ENCODE results near the gene POLD4.

POLD4 gene

DNA sequence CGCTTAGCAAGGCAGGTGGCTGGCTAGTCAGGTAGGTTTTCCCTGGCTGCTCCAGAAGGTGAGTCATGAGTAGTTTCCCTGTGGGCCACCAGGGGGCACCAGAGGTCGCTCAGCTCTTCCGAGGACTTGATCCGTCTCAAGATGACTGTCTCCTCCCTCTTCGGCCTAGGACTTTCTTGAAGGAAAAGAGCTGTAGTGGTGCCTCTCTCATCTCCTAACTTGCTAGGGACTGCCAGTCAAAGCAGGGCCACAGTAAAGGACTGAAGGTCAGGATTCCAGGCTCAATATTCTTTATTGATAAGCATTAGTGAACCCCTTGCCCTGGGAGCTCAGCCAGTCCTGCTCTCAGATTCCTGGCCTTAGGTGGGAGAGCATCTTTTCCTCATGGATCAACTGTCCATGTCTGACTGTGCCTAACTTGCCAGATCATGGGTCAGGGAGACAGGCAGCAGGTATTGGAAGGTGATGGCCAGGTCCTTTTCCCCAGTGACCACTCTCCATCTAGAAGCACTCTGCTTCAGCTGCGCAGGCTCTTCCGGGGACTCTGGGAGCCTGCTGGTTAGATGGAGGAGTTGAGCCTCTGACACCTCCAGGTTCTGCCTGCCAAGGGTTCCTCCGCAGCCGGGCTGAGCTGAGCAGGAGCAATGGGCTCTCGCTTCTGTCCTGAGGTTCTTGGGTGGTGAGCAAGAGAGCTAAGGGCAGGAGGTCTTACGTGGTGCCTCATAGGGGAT is 1.9 kb downstream of the POLD4 start:
- peak overlapping the region; percentile 39 for H3K9ac ChIP-seq (ENCODE audit: low read length)

DNA sequence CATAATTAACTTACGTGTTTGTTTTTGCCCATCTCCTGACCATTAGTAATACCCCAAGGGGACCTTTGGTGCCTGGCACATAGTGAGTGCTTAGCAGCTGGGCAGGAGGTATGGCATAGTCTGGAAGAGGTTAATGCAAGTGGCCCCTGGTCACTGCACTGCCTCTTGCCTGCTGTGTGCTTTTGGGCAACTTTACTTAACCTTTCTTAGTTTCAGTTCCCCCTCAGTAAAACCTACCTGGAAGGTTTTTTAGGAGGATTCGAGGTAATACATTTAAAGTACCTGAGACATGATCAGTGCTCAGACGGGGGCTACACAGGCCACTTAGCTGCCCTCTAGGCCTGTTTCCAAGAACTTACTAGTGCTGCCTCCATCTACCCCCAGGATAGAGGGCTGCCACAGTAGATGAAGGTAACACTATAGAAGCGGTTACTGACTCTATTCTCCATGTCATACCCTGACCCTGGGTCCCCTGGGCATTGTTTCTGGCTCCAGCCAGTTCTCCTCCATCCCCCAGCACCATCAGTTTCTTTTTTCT is 3.3 kb downstream of the POLD4 start:
- H3K36me3 ChIP-seq (ENCODE audit: control insufficient read depth, insufficient read depth, low read length) = peaks cover 5% of the 10 kb centered on the region
- no peak overlapping the region for H3K4me3 ChIP-seq (ENCODE audit: low read length)
- peaks cover 21% of the 10 kb centered on the region for H3K4me1 ChIP-seq (ENCODE audit: control insufficient read depth, insufficient read depth, low read length)
- H3K9ac ChIP-seq (ENCODE audit: low read length) = no peak overlapping the region
- H3K27ac ChIP-seq (ENCODE audit: low read depth, low read length) = no peak overlapping the region
- H3K27me3 ChIP-seq (ENCODE audit: control insufficient read depth, insufficient read depth, low read length) = no peaks in the 10 kb centered on the region

More for the DNA sequence above, 1.9 kb downstream of the POLD4 start:
- Histone ChIP-seq H3K27me3 (ENCODE audit: control insufficient read depth, insufficient read depth, low read length) (no peaks in the 10 kb centered on the region), H3K27ac (ENCODE audit: low read depth, low read length) (peak overlapping the region; percentile 58), H3K4me3 (ENCODE audit: low read length) (peak overlapping the region; percentile 29), H3K36me3 (ENCODE audit: control insufficient read depth, insufficient read depth, low read length) (peaks cover 5% of the 10 kb centered on the region), H3K4me1 (ENCODE audit: control insufficient read depth, insufficient read depth, low read length) (peaks cover 30% of the 10 kb centered on the region)

DNA sequence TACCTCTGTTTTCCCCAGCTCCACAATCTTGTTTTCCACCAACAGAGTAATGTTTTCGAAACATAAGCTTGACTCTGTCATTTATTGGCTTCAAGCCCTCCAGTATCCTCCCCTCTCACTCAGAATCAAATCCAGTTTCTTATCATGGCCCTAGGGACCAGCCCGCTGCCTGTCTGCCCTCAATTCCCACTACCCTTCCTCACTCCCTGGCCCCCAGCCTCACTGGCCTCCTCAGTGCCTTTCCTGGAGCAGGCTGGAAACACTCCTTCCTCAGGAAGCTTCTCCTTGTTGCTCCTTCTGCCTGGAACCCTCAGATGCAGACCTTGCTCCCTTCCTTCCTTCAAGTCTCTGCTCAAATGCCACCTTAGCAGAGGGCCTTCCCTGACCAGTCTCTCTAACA is 3.9 kb downstream of the POLD4 start:
- Histone ChIP-seq H3K27ac (ENCODE audit: low read depth, low read length) (no peak overlapping the region), H3K27me3 (ENCODE audit: control insufficient read depth, insufficient read depth, low read length) (no peaks in the 10 kb centered on the region), H3K4me1 (ENCODE audit: control insufficient read depth, insufficient read depth, low read length) (peaks cover 15% of the 10 kb centered on the region), H3K9ac (ENCODE audit: low read length) (no peak overlapping the region), H3K4me3 (ENCODE audit: low read length) (no peak overlapping the region), H3K36me3 (ENCODE audit: control insufficient read depth, insufficient read depth, low read length) (peaks cover 5% of the 10 kb centered on the region)

DNA sequence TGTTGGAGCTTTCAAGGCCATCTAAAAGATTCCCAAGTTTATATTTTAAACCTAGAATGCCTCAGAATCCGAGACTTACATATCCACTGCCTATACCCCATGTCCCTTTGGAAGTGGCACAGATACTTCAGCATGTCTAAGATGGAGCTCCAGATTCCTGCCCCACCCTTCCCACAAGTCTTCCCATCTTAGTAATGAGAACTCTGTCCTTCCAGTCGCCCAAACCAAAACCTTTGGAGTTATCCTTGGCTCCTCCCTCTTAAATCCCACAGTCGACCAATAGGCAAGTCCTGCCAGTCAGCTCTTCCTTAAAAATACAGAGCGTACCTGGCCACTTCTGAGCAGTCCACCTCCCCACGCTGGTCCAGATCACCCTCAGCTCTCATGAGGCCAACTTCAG is 4.3 kb downstream of the POLD4 start:
- Histone ChIP-seq H3K36me3 (ENCODE audit: control insufficient read depth, insufficient read depth, low read length) (peaks cover 5% of the 10 kb centered on the region), H3K27ac (ENCODE audit: low read depth, low read length) (no peak overlapping the region), H3K4me1 (ENCODE audit: control insufficient read depth, insufficient read depth, low read length) (peaks cover 11% of the 10 kb centered on the region), H3K9ac (ENCODE audit: low read length) (no peak overlapping the region), H3K4me3 (ENCODE audit: low read length) (no peak overlapping the region), H3K27me3 (ENCODE audit: control insufficient read depth, insufficient read depth, low read length) (no peaks in the 10 kb centered on the region)

DNA sequence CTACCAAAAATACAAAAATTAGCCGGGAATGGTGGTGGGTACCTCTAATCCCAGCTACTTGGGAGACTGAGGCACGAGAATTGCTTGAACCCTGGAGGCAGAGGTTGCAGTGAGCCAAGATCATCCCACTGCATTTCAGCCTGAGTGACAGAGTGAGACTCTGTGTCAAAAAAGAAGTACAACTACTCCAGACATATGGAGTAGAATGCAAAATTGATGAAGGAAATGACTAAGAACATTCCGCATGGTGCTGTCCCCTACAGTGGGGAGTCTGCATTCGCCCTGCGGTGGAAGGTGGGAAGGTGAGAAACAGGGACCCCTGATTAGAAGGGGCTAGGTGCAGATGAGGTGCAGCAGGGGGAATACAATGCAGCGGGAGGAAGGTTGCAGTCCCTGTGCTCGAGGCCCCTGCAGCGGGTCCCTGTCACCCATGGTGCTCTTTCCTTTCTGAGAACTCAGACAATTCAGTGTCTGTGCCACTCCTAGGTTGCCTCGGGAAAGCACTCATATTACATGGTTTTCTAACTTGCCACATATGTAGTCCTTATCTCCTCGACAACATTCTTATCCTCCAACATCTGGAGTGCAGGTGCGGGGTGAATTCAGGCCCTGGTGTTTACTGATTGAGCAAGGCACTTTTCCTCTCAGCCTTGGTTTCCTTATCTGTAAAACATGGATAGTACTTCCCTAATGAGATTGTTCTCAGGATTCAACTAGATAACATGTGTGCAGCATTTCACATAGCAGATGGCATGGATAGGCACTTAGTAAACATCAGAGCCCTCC is 5.2 kb downstream of the POLD4 start:
- H3K27ac ChIP-seq (ENCODE audit: low read depth, low read length) = no peak overlapping the region
- no peak overlapping the region for H3K4me3 ChIP-seq (ENCODE audit: low read length)
- H3K36me3 ChIP-seq (ENCODE audit: control insufficient read depth, insufficient read depth, low read length) = peaks cover 5% of the 10 kb centered on the region
- no peak overlapping the region for H3K9ac ChIP-seq (ENCODE audit: low read length)
- H3K27me3 ChIP-seq (ENCODE audit: control insufficient read depth, insufficient read depth, low read length) = no peaks in the 10 kb centered on the region
- peaks cover 8% of the 10 kb centered on the region for H3K4me1 ChIP-seq (ENCODE audit: control insufficient read depth, insufficient read depth, low read length)

DNA sequence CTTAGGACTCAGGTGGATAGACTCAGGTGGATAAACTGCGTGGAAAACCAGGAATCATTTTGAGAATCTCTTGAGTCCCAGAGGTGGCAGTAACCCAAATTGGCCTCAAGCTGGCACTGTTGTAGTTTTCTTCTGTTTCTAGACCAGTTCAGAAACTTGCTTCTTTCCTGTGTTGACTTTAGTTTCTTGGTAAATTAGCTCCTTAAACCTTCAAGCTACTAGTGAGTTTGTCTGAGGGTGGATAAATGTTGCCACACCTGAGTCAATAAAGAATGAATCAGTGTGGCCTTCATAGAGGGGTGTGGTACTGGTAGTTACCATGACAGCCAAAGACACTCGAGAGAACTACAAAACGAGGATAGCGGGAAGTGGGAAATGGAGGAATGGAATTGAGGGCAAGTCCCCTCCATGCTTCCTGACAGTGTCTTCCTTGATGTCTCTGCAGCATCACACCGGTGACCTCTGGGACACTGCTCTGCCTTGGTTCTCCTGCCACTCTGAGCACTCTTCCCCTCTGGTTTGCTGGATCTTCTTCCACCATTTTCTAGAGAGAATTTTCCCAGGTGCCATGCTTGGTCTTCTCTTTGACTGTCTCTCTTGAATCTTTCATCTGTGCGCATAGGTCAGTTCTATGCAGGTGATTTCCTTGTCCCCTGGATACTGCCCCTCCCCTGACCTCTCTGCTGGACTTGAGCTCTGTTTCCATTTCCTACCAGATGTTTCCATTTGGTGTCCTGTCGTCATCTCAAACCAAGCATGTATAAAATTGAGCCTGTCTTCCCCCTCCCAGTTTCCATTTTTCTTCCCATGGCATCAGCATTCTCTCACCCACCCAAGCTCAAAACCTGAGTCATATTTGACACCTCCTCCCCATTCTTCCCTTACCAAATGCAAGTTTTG is 7.2 kb downstream of the POLD4 start:
- Histone ChIP-seq H3K4me3 (ENCODE audit: low read length) (no peak overlapping the region), H3K27ac (ENCODE audit: low read depth, low read length) (no peak overlapping the region), H3K4me1 (ENCODE audit: control insufficient read depth, insufficient read depth, low read length) (no peaks in the 10 kb centered on the region), H3K9ac (ENCODE audit: low read length) (peak overlapping the region; percentile 10), H3K36me3 (ENCODE audit: control insufficient read depth, insufficient read depth, low read length) (no peaks in the 10 kb centered on the region), H3K27me3 (ENCODE audit: control insufficient read depth, insufficient read depth, low read length) (no peaks in the 10 kb centered on the region)

DNA sequence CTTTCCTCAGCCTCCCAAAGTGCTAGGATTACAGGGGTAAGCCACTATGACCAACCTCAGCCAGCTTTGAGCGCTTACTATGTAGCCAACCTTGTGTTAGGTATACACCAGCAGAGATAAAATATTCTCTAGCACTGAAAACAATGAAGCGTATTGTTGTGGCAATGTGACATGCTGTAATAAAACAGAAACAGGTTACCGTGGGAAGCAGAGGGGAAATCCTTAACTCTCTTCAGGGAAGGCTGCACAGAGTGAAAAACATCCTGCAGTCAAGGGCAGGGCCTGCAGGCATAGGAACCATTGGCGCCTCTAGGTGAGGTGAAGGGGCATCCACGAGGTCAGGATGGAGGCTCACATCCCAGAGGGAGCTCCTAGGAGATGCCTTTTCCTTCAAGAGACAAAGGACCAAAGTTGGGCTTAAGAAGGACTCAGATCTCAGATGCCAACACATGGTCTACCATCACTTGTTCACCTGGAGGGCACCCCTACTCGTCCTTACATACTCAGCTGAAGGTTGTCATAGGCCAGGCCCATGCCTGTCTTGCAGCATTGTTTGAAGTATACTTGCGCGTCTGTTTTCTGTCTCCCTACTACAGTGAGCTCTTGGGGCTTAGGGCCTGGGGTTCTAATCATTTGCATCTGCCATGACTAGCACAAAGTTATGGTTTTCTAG is 8.0 kb downstream of the POLD4 start:
- Histone ChIP-seq H3K4me3 (ENCODE audit: low read length) (no peak overlapping the region), H3K9ac (ENCODE audit: low read length) (peak overlapping the region; percentile 10), H3K27me3 (ENCODE audit: control insufficient read depth, insufficient read depth, low read length) (no peaks in the 10 kb centered on the region), H3K4me1 (ENCODE audit: control insufficient read depth, insufficient read depth, low read length) (no peaks in the 10 kb centered on the region), H3K36me3 (ENCODE audit: control insufficient read depth, insufficient read depth, low read length) (no peaks in the 10 kb centered on the region), H3K27ac (ENCODE audit: low read depth, low read length) (no peak overlapping the region)

DNA sequence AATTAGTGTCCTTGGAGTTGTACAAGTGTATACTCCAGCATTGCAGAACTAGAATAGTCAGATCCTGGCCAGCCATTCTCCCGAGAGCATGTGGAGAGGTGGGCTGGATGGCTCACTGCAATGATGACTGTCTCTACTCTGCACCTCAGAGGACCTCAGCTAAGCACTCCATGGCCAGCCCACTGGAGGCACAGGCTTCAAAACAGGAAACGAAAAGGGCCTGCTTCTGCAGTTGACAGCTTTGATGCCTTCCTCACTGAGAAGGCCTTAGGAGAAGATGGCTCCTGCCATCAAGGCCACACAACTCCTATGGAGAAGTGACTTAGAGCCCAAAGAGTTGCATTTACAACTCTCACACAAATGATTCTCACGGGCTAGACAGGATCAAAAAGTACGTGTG is 9.1 kb downstream of the POLD4 start:
- Histone ChIP-seq H3K27me3 (ENCODE audit: control insufficient read depth, insufficient read depth, low read length) (no peaks in the 10 kb centered on the region), H3K9ac (ENCODE audit: low read length) (no peak overlapping the region)

DNA sequence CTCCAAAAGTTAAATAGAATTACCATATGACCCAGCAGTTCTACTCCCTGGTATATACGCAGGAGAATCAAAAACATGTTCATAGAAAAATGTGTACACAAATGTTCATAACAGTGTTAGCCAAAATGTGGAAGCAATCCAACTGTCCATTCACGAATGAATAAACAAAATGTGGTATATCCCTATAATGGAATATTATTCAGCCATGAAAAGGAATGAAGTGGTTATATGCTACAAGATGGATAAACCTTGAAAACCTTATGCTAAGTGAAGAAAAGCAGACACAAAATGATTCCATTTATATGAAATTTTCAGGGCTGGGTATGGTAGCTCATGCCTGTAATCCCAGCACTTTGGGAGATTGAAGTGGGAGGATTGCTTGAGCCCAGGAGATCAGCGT is 16.1 kb downstream of the POLD4 start:
- Histone ChIP-seq H3K27me3 (ENCODE audit: control insufficient read depth, insufficient read depth, low read length) (no peaks in the 10 kb centered on the region), H3K27ac (ENCODE audit: low read depth, low read length) (no peak overlapping the region), H3K36me3 (ENCODE audit: control insufficient read depth, insufficient read depth, low read length) (no peaks in the 10 kb centered on the region), H3K4me3 (ENCODE audit: low read length) (no peak overlapping the region), H3K9ac (ENCODE audit: low read length) (no peak overlapping the region), H3K4me1 (ENCODE audit: control insufficient read depth, insufficient read depth, low read length) (no peaks in the 10 kb centered on the region)

More for the DNA sequence above, 9.1 kb downstream of the POLD4 start:
- Histone ChIP-seq H3K4me3 (ENCODE audit: low read length) (no peak overlapping the region), H3K36me3 (ENCODE audit: control insufficient read depth, insufficient read depth, low read length) (no peaks in the 10 kb centered on the region), H3K4me1 (ENCODE audit: control insufficient read depth, insufficient read depth, low read length) (no peaks in the 10 kb centered on the region), H3K27ac (ENCODE audit: low read depth, low read length) (no peak overlapping the region)

DNA sequence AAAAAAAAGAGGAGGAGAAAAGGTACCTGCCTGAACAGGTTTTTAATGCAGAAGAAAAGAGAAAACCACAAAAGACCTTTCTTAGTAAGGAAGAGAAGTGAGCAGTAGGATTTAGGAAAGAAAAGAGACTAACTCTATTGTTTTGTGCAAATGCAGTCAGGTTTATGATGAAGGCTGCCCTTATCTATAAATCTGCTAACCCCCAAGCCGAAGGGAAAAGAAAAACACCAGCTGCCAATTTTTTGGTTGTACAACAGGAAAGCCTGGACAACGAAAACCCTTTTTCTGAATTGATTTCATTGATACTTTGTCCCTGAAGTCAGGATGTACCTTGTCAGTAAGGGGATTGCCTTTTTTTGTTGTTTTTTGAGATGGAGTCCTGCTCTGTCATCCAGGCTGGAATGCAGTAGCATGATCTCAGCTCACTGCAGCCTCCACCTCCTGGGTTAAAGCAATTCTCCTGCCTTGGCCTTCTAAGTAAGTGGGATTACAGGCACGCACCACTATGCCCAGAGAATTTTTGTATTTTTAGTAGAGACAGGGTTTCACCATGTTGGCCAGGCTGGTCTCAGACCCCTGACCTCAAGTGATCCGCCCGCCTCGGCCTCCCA is 21.2 kb downstream of the POLD4 start:
- Histone ChIP-seq H3K4me3 (ENCODE audit: low read length) (no peak overlapping the region), H3K4me1 (ENCODE audit: control insufficient read depth, insufficient read depth, low read length) (no peaks in the 10 kb centered on the region), H3K27ac (ENCODE audit: low read depth, low read length) (no peak overlapping the region), H3K9ac (ENCODE audit: low read length) (no peak overlapping the region), H3K36me3 (ENCODE audit: control insufficient read depth, insufficient read depth, low read length) (no peaks in the 10 kb centered on the region), H3K27me3 (ENCODE audit: control insufficient read depth, insufficient read depth, low read length) (no peaks in the 10 kb centered on the region)

DNA sequence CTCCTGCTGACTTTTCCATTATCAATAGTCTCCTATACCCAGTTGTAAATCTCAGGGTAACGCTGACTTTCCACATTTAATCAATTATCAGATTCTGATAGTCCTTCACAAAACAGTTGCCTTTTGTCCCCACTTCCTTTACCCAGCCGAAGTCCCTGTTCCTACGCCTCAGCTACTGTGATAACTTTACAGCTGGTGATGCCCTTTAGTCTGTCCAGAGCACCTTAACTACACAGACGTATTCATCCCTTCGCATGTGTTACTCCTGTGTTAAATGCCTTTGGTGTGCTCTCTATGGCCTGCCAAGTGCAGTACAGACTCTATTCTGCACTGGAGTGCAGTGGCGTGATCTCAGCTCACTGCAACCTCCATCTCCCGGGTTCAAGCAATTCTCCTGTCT is 29.8 kb downstream of the POLD4 start:
- Histone ChIP-seq H3K4me3 (ENCODE audit: low read length) (no peak overlapping the region), H3K9ac (ENCODE audit: low read length) (no peak overlapping the region), H3K27ac (ENCODE audit: low read depth, low read length) (no peak overlapping the region), H3K36me3 (ENCODE audit: control insufficient read depth, insufficient read depth, low read length) (no peaks in the 10 kb centered on the region), H3K27me3 (ENCODE audit: control insufficient read depth, insufficient read depth, low read length) (no peaks in the 10 kb centered on the region), H3K4me1 (ENCODE audit: control insufficient read depth, insufficient read depth, low read length) (no peaks in the 10 kb centered on the region)

Data from rectal smooth muscle tissue (tissue), 1 donor.